GM12878 (cell line): ENCODE results near the gene SURF6. TPM values are rescaled to one million over a fixed set of nuclear protein-coding genes. Genes with fewer than 3 reads are reported as not detected.
A peak's percentile ranks its signal among the peaks of the same experiment; 100 is the strongest.

Source experiments
- ATAC-seq: fragments of 200-7000 bp; cut with Tn5 transposase; 3 replicates; pipeline ENCODE4 v1.9.1; 2020; ENCODE audit warnings: mild to moderate bottlenecking, moderate library complexity
- BruUV-seq: library from RNA; stranded (reverse); fragments of 400-500 nt; replicated peaks from 2 replicates; lab custom pipeline; 2021; lab: Mats Ljungman, UMichigan
- CTCF ChIA-PET: fragments of 300-600 bp; sonication (Branson Sonifier 250); formaldehyde crosslinking; extraction: SDS; loops from one replicate; lab custom pipeline; 2021; ENCODE audit warnings: inconsistent platforms; lab: Yijun Ruan, JAX
- POLR2A ChIA-PET: fragments of 350-600 bp; formaldehyde crosslinking; extraction: SDS; loops from one replicate; lab custom pipeline; 2021; ENCODE audit warnings: inconsistent platforms; lab: Charles Lee
- RAD21 ChIA-PET: fragments of 300-600 bp; sonication (Branson Sonifier 250); formaldehyde crosslinking; loops from one replicate; lab custom pipeline; 2023; ENCODE audit warnings: antibody characterized with exemption; ENCODE audit not compliant: unreplicated experiment; lab: Charles Lee
- SMC1A ChIA-PET: fragments of 300-600 bp; sonication (Branson Sonifier 250); formaldehyde crosslinking; loops from one replicate; lab custom pipeline; 2023; ENCODE audit not compliant: unreplicated experiment, uncharacterized antibody; lab: Charles Lee
- DNase-seq: peaks from one replicate; pipeline ENCODE4 v3.0.0-alpha.2; 2011; ENCODE audit warnings: low read depth, low spot score
- FAIRE-seq: peaks from 3 replicates; lab custom pipeline; 2011; peaks lifted over from hg19 to GRCh38; lab: Jason Lieb, UNC
- H2AFZ ChIP-seq: 2 replicates; pipeline ENCODE4 v1.6.0; 2011; ENCODE audit warnings: low read depth, low read length, control low read depth; ENCODE audit not compliant: control insufficient read depth
- H3K27ac ChIP-seq: 2 replicates; pipeline ENCODE4 v1.5.1; 2011; ENCODE audit warnings: control low read depth; ENCODE audit not compliant: control insufficient read depth, insufficient read depth
- H3K27me3 ChIP-seq, 2 experiments: replicated peaks in 1 of 2; 2 replicates each; pipeline versions ENCODE4 v1.6.0 to v1.6.1; 2011; ENCODE audit warnings: low read length in 1 of 2; ENCODE audit not compliant: control insufficient read depth in 2 of 2, insufficient read depth in 2 of 2
- H3K36me3 ChIP-seq, 2 experiments: 2 replicates each; pipeline ENCODE4 v1.5.1; 2011; ENCODE audit warnings: low read length in 1 of 2; ENCODE audit not compliant: control insufficient read depth in 2 of 2, insufficient read depth in 2 of 2
- H3K4me1 ChIP-seq: 2 replicates; pipeline ENCODE4 v1.6.1; 2011; ENCODE audit warnings: mild to moderate bottlenecking, low read length, moderate library complexity, mixed read lengths; ENCODE audit not compliant: control insufficient read depth, insufficient read depth
- H3K4me2 ChIP-seq: 2 replicates; pipeline ENCODE4 v1.6.0; 2011; ENCODE audit warnings: control low read depth; ENCODE audit not compliant: control insufficient read depth, insufficient read depth
- H3K4me3 ChIP-seq: fragments of 200-600 bp; sonication (generic); 2 replicates; pipeline ENCODE4 v1.5.1; 2016
- H3K79me2 ChIP-seq: 2 replicates; pipeline ENCODE4 v1.6.0; 2011; ENCODE audit warnings: low read length; ENCODE audit not compliant: control insufficient read depth, insufficient read depth
- H3K9ac ChIP-seq: 2 replicates; pipeline ENCODE4 v1.8.0; 2011; ENCODE audit warnings: low read length, control low read depth, mixed read lengths; ENCODE audit not compliant: control insufficient read depth, insufficient read depth
- H3K9me3 ChIP-seq: replicated peaks from 3 replicates; pipeline ENCODE4 v1.5.1; 2011; ENCODE audit warnings: mild to moderate bottlenecking, low read length; ENCODE audit not compliant: control insufficient read depth, insufficient read depth
- H4K20me1 ChIP-seq: 2 replicates; pipeline ENCODE4 v1.6.0; 2011; ENCODE audit not compliant: control insufficient read depth, insufficient read depth
- KLF5 ChIP-seq: fragments of 450-650 bp; IDR thresholded peaks from 2 replicates; pipeline ENCODE4 v1.6.1; 2014; ENCODE audit warnings: mild to moderate bottlenecking; ENCODE audit not compliant: partially characterized antibody
- NFIC ChIP-seq: IDR thresholded peaks from 2 replicates; pipeline ENCODE4 v1.6.1; 2012; ENCODE audit warnings: low read depth, mild to moderate bottlenecking, inconsistent platforms, low read length, moderate library complexity
- NFYB ChIP-seq: IDR thresholded peaks from 2 replicates; pipeline ENCODE4 v1.6.1; 2011; ENCODE audit warnings: low read depth, mild to moderate bottlenecking, low read length, improper control_type of control experiment, moderate library complexity; ENCODE audit not compliant: insufficient read depth
- SREBF1 ChIP-seq: IDR thresholded peaks from 2 replicates; pipeline ENCODE4 v1.6.1; 2012; ENCODE audit warnings: mild to moderate bottlenecking, low read length
- SRF ChIP-seq, 2 experiments: IDR thresholded peaks; 2 replicates each; pipeline ENCODE4 v1.6.1; 2011; ENCODE audit warnings: low read depth in 2 of 2, low read length in 2 of 2, mild to moderate bottlenecking in 1 of 2, moderate library complexity in 1 of 2
- ZBED1 ChIP-seq: IDR thresholded peaks from 2 replicates; pipeline ENCODE4 v1.6.1; 2016; ENCODE audit warnings: borderline replicate concordance
- ZBTB40 ChIP-seq: fragments of 450-650 bp; IDR thresholded peaks from 2 replicates; pipeline ENCODE4 v1.6.1; 2016; ENCODE audit warnings: mild to moderate bottlenecking, moderate library complexity, borderline replicate concordance
- WGBS: methylation state at CpG from one replicate; pipeline ENCODE4 v1.1.6; 2016; ENCODE audit warnings: low lambda C conversion rate; ENCODE audit not compliant: insufficient replicate concordance, insufficient coverage; ENCODE audit errors: missing lambda C conversion rate; 5-methylcytosine and 5-hydroxymethylcytosine counted together
- in situ Hi-C: fragments of 300-500 bp; cut with MboI; formaldehyde crosslinking; loops from 9 replicates; pipeline ENCODE4 v1.14.3; 2018; ENCODE audit warnings: mixed read lengths
- intact Hi-C: fragments of 100-400 bp; cut with micrococcal nuclease; formaldehyde crosslinking; loops from one replicate; pipeline ENCODE4 v1.14.2; 2022; ENCODE audit not compliant: unreplicated experiment
- polyA plus RNA-seq, 11 experiments: library from polyadenylated mRNA; depleted of rRNA in 4 of 11; unstranded in 6 of 11; stranded (reverse) in 5 of 11; fragments of >200 nt; fragmentation: Nextera tagmentation in 4 of 11; fragmentation: Illumina TruSeq in 1 of 11; extraction: Ambion mirVana in 4 of 11; extraction: Trizol in 1 of 11; gene quantifications; 1 replicate in 1 of 11; 2 replicates in 10 of 11; pipeline versions ENCODE4 v1.2.1 to v1.2.3, GENCODE V29; 2011 to 2016; ENCODE audit warnings: inconsistent platforms in 2 of 11, missing spikeins in 2 of 11, low read depth in 1 of 11
- total RNA-seq, 4 experiments: library from RNA; depleted of rRNA in 3 of 4; stranded (reverse); fragments of >200 nt in 3 of 4; fragmentation: Illumina TruSeq in 1 of 4; extraction: Trizol in 1 of 4; gene quantifications; 2 replicates each; pipeline versions ENCODE4 v1.2.1 to v1.2.3, GENCODE V29; 2013 to 2021
- TF ChIP-seq, protein P1 (sequence below): fragments of 450-650 bp; IDR thresholded peaks from 2 replicates; pipeline ENCODE4 v1.6.1; 2016; ENCODE audit warnings: mild to moderate bottlenecking
- TF ChIP-seq, protein P2 (sequence below): IDR thresholded peaks from 2 replicates; pipeline ENCODE4 v1.6.1; 2011; ENCODE audit warnings: low read depth, low read length, improper control_type of control experiment, borderline replicate concordance

SURF6 gene
- total and polyA plus RNA-seq, 10 of the 15 experiments (the other 5 are each of a cell fraction or from before 2014, with no cell fraction given), result 2.2 to 27.2 (median 15.1) TPM

- peak within 1 kb of the TSS; percentile 98 for H3K9ac ChIP-seq
- BruUV-seq, result no TSS peak
- FAIRE-seq, result peak; percentile 90
- H3K4me1 ChIP-seq, result peaks cover 12% of the 10 kb centered on the region
- peak within 1 kb of the TSS; percentile 92 for H3K4me2 ChIP-seq
- peak within 1 kb of the TSS; percentile 96 for H3K27ac ChIP-seq
- intact Hi-C loops (loop anchor here (1.0 to 5.0 kb wide), 2 partner anchors 12 to 129 kb away; partner anchors contain the start of genes SLC2A6 and SURF6), in situ Hi-C loops (no loop called here)
- peaks cover 37 to 41% of the 10 kb centered on the region in 2 experiments for H3K36me3 ChIP-seq
- H4K20me1 ChIP-seq, result no peaks in the 10 kb centered on the region; the same call in 1 of the 2 replicates
- POLR2A ChIA-PET, result interaction anchor here (0.6 to 2.9 kb wide), 10 partner anchors 9 to 202 kb away, joined by 3 to 13 read pairs (median 6); partner anchors contain the start of genes CACFD1, STKLD1, SURF1 and SURF2
- SMC1A ChIA-PET, result interaction anchor here (0.9 to 1.1 kb wide), 5 partner anchors 13 to 68 kb away, joined by 3 to 5 read pairs (median 4); partner anchors contain the start of gene STKLD1
- CTCF ChIA-PET, result interaction anchor here (0.6 to 1.9 kb wide), 3 partner anchors 18 to 26 kb away, joined by 3 to 6 read pairs (median 4); no protein-coding TSS in a partner anchor
- no peaks in the 10 kb centered on the region for H3K27me3 ChIP-seq
- H3K79me2 ChIP-seq, result peaks cover 47% of the 10 kb centered on the region
- under 1% methylated on average over 53 of the region's 64 CpGs for WGBS
- RAD21 ChIA-PET, result interaction anchor here (1.1 kb wide), 1 partner anchor 29 kb away, joined by 4 read pairs; the partner anchor contains the start of gene STKLD1
- peak within 1 kb of the TSS; percentile 100 for H3K4me3 ChIP-seq
- H3K9me3 ChIP-seq, result no peaks in the 10 kb centered on the region
- H2AFZ ChIP-seq, result peak within 1 kb of the TSS; percentile 49
- DNase-seq, result peak; percentile 91
- ATAC-seq, result peak; percentile 84
- no peak for TF ChIP-seq SREBF1
- TF ChIP-seq SRF (IDR thresholded peaks at IDR 0.05; ENCODE audit: low read depth in 2 of 2, low read length in 2 of 2), result no peak
- TF ChIP-seq ZBTB40, result peak; percentile 72; the same call in 1 of the 2 replicates
- no peak for TF ChIP-seq NFYB
- TF ChIP-seq, protein P1, sequence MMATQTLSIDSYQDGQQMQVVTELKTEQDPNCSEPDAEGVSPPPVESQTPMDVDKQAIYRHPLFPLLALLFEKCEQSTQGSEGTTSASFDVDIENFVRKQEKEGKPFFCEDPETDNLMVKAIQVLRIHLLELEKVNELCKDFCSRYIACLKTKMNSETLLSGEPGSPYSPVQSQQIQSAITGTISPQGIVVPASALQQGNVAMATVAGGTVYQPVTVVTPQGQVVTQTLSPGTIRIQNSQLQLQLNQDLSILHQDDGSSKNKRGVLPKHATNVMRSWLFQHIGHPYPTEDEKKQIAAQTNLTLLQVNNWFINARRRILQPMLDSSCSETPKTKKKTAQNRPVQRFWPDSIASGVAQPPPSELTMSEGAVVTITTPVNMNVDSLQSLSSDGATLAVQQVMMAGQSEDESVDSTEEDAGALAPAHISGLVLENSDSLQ, result peak; percentile 30; the same call in 1 of the 2 replicates
- TF ChIP-seq, protein P2, sequence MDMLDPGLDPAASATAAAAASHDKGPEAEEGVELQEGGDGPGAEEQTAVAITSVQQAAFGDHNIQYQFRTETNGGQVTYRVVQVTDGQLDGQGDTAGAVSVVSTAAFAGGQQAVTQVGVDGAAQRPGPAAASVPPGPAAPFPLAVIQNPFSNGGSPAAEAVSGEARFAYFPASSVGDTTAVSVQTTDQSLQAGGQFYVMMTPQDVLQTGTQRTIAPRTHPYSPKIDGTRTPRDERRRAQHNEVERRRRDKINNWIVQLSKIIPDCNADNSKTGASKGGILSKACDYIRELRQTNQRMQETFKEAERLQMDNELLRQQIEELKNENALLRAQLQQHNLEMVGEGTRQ, result no peak
- TF ChIP-seq NFIC, result no peak; the same call in 1 of the 2 replicates
- peak; percentile 93 for TF ChIP-seq KLF5
- TF ChIP-seq ZBED1, result peak; percentile 90
Observed at GRCh38 chr9:133347985-133348717, 12.2 kb upstream of the SURF6 start, which contains the start of the genes MED22 and RPL7A. TSS of gene MED22 (minus strand) at chr9:133348131. CDS start at chr9:133346662, 1,469 bp downstream. TSS of gene RPL7A (plus strand) at chr9:133348218. CDS start at chr9:133348244, 26 bp downstream.
